ENCODE results near the gene ARMC12.

DNA sequence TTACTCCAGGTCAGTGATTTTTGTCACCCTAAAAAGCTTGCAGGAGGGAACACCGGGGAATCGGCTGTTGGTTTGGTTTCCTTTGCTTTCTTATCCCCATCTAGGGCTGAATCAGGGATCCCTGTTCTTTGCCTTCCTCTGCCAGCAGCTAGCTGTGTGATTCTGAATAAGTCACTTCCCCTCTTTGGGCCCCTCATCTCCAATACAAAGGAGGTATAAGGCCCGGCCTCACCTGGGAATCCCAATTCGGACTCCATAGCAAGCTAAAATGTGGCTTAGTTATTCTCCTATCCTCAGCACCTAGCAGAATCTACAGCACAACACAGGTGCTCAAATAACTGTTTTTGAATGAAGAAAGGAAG is 18.5 kb upstream of the ARMC12 start:
- TF ChIP-seq KAT2A (conservative IDR thresholded peaks at IDR 0.05; ENCODE audit: control insufficient read depth, low read depth, low read length) (no peak), RFX5 (IDR thresholded peaks at IDR 0.05; ENCODE audit: low read depth, low read length) (no peak), CHD4 (IDR thresholded peaks at IDR 0.05) (no peak), MTA3 (IDR thresholded peaks at IDR 0.05; ENCODE audit: borderline replicate concordance, low read length) (no peak), TAF1 (IDR thresholded peaks at IDR 0.05; ENCODE audit: borderline replicate concordance, low read depth, low read length) (no peak), POLR2AphosphoS2 (IDR thresholded peaks at IDR 0.05; ENCODE audit: low read depth, low read length) (no peak), POLR2AphosphoS5 (IDR thresholded peaks at IDR 0.05; ENCODE audit: low read length) (no peak), SIN3A (IDR thresholded peaks at IDR 0.05; ENCODE audit: low read depth, low read length) (no peak), YY1 (IDR thresholded peaks at IDR 0.05; ENCODE audit: low read depth, low read length) (no peak), POU2F2 (IDR thresholded peaks at IDR 0.05; ENCODE audit: borderline replicate concordance, low read depth, low read length) (no peak)
- TF ChIP-seq, protein P1, sequence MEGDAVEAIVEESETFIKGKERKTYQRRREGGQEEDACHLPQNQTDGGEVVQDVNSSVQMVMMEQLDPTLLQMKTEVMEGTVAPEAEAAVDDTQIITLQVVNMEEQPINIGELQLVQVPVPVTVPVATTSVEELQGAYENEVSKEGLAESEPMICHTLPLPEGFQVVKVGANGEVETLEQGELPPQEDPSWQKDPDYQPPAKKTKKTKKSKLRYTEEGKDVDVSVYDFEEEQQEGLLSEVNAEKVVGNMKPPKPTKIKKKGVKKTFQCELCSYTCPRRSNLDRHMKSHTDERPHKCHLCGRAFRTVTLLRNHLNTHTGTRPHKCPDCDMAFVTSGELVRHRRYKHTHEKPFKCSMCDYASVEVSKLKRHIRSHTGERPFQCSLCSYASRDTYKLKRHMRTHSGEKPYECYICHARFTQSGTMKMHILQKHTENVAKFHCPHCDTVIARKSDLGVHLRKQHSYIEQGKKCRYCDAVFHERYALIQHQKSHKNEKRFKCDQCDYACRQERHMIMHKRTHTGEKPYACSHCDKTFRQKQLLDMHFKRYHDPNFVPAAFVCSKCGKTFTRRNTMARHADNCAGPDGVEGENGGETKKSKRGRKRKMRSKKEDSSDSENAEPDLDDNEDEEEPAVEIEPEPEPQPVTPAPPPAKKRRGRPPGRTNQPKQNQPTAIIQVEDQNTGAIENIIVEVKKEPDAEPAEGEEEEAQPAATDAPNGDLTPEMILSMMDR (IDR thresholded peaks at IDR 0.05 in 2 of 3, conservative IDR thresholded peaks at IDR 0.05 in 1 of 3; ENCODE audit: control insufficient read depth in 2 of 3, extremely low read depth in 1 of 3, insufficient read depth in 1 of 3, low read depth in 3 of 3, low read length in 3 of 3): no peak

Measured in GM12878 (cell line).